MCF 10A (cell line): ENCODE results near the gene DPP6. TPM values are rescaled to one million over a fixed set of nuclear protein-coding genes. Genes with fewer than 3 reads are reported as not detected.

Experiments
- BruUV-seq: library from RNA; stranded (reverse); fragments of 400-500 nt; replicated peaks from 2 replicates; lab custom pipeline; 2021; lab: Mats Ljungman, UMichigan
- CTCF ChIA-PET: fragments of 300-600 bp; sonication (Branson Sonifier 250); formaldehyde crosslinking; extraction: SDS; loops from one replicate; lab custom pipeline; 2021; ENCODE audit warnings: antibody characterized with exemption, inconsistent platforms; lab: Yijun Ruan, JAX
- POLR2A ChIA-PET: fragments of 300-600, 350-650 bp; sonication (Branson Sonifier 250); formaldehyde crosslinking; extraction: SDS; loops from one replicate; lab custom pipeline; 2020; ENCODE audit warnings: antibody characterized with exemption, inconsistent platforms; lab: Yijun Ruan, JAX
- DNase-seq: peaks from one replicate; pipeline ENCODE4 v3.0.0-alpha.2; 2018; ENCODE audit not compliant: unreplicated experiment
- H3K27ac Mint-ChIP-seq: one replicate; pipeline ENCODE4 v1.8.0; 2022; ENCODE audit warnings: mild to moderate bottlenecking, low read depth, mixed read lengths; ENCODE audit not compliant: unreplicated experiment
- H3K27me3 Mint-ChIP-seq: one replicate; pipeline ENCODE4 v1.8.0; 2022; ENCODE audit warnings: mixed read lengths; ENCODE audit not compliant: insufficient read depth, unreplicated experiment
- H3K36me3 Mint-ChIP-seq: one replicate; pipeline ENCODE4 v1.8.0; 2022; ENCODE audit warnings: mild to moderate bottlenecking, moderate library complexity, mixed read lengths; ENCODE audit not compliant: insufficient read depth, unreplicated experiment
- H3K4me1 Mint-ChIP-seq: one replicate; pipeline ENCODE4 v1.8.0; 2022; ENCODE audit warnings: mixed read lengths; ENCODE audit not compliant: insufficient read depth, unreplicated experiment
- H3K4me3 Mint-ChIP-seq: one replicate; pipeline ENCODE4 v1.8.0; 2022; ENCODE audit warnings: mild to moderate bottlenecking, moderate library complexity, mixed read lengths; ENCODE audit not compliant: unreplicated experiment
- H3K9me3 Mint-ChIP-seq: one replicate; pipeline ENCODE4 v1.8.0; 2022; ENCODE audit warnings: mixed read lengths; ENCODE audit not compliant: unreplicated experiment
- intact Hi-C: fragments of 100-400 bp; cut with micrococcal nuclease; formaldehyde crosslinking; loops from 2 replicates; pipeline ENCODE4 v1.14.1; 2022
- total RNA-seq: library from RNA; stranded (reverse); gene quantifications from 2 replicates; pipeline ENCODE4 v1.2.3, GENCODE V29; 2022
- TF ChIP-seq, protein P1 (sequence below): fragments of 200-600 bp; IDR thresholded peaks from one replicate; pipeline ENCODE4 v1.8.0; 2022; ENCODE audit warnings: antibody characterized with exemption, mild to moderate bottlenecking; ENCODE audit not compliant: unreplicated experiment

DPP6 gene
- total RNA-seq, 1 experiment from 2014 or later: not detected

DNA sequence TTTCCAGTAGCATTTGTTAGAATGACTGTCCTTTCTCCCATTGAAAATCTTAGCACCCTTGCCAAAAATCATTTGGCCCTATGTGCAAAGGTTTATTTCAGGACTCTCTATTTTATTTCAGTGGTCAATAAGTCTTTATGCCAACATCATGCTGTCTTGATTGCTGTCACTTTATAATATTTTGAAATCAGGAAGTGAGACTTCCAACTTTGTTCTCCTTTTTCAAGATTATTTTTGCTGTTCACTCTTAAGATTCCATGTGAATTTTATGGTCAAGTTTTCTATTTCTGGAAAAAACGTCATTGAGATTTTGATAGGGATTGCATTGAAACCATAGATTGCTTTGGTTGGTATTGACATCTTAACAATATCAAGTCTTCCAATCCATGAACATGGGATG lies 885.6 kb downstream of the DPP6 start:
- ChIA-PET POLR2A (no interaction called here), CTCF (interaction anchor here (1.1 kb wide), 1 partner anchor 11 kb away, joined by 6 read pairs; no protein-coding TSS in a partner anchor)
- Mint-ChIP-seq H3K9me3 (peaks cover 8% of the 10 kb centered on the region), H3K4me3 (no peak overlapping the region), H3K27me3 (no peaks in the 10 kb centered on the region), H3K27ac (no peak overlapping the region), H3K4me1 (no peaks in the 10 kb centered on the region), H3K36me3 (peaks cover 14% of the 10 kb centered on the region)
- no TSS peak for BruUV-seq
- no peak for DNase-seq
- intact Hi-C loops: no loop called here
- TF ChIP-seq, protein P1, sequence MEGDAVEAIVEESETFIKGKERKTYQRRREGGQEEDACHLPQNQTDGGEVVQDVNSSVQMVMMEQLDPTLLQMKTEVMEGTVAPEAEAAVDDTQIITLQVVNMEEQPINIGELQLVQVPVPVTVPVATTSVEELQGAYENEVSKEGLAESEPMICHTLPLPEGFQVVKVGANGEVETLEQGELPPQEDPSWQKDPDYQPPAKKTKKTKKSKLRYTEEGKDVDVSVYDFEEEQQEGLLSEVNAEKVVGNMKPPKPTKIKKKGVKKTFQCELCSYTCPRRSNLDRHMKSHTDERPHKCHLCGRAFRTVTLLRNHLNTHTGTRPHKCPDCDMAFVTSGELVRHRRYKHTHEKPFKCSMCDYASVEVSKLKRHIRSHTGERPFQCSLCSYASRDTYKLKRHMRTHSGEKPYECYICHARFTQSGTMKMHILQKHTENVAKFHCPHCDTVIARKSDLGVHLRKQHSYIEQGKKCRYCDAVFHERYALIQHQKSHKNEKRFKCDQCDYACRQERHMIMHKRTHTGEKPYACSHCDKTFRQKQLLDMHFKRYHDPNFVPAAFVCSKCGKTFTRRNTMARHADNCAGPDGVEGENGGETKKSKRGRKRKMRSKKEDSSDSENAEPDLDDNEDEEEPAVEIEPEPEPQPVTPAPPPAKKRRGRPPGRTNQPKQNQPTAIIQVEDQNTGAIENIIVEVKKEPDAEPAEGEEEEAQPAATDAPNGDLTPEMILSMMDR: no peak

- POLR2A ChIA-PET: interaction anchor here (0.8 to 2.0 kb wide), 2 partner anchors 10 to 14 kb away, joined by 3 to 9 read pairs; no protein-coding TSS in a partner anchor
- DNase-seq: no peak
- Mint-ChIP-seq H3K9me3 (no peaks in the 10 kb centered on the region), H3K36me3 (peaks cover 57% of the 10 kb centered on the region), H3K27me3 (no peaks in the 10 kb centered on the region), H3K4me3 (no peak overlapping the region), H3K27ac (no peak overlapping the region), H3K4me1 (no peaks in the 10 kb centered on the region)
- CTCF ChIA-PET: interaction anchor here (0.6 to 2.8 kb wide), 5 partner anchors 10 to 402 kb away, joined by 3 to 18 read pairs (median 3); no protein-coding TSS in a partner anchor
- no TSS peak for BruUV-seq
- TF ChIP-seq, protein P1: no peak
- intact Hi-C loops: no loop called here
These were observed 890.5 kb downstream of the DPP6 start for GRCh38 chr7:154942691-154943090.
